A673 (cell line): Measurements from ENCODE around the gene TMEM235.

Source experiments
- EZH2 ChIP-seq: fragments of 200-600 bp; sonication (generic); IDR thresholded peaks from 2 replicates; pipeline ENCODE4 v1.6.1; 2017; ENCODE audit warnings: borderline replicate concordance, low read depth, mild to moderate bottlenecking, mixed read lengths, antibody characterized with exemption, low read length; ENCODE audit not compliant: poor library complexity, severe bottlenecking
- TF ChIP-seq, protein P1 (sequence below): fragments of 300-800, 200-600 bp; sonication (generic); conservative IDR thresholded peaks from 2 replicates; pipeline ENCODE4 v1.5.1; 2017; ENCODE audit warnings: low read depth, mild to moderate bottlenecking, antibody characterized with exemption, low read length, moderate library complexity, mixed read lengths

DNA sequence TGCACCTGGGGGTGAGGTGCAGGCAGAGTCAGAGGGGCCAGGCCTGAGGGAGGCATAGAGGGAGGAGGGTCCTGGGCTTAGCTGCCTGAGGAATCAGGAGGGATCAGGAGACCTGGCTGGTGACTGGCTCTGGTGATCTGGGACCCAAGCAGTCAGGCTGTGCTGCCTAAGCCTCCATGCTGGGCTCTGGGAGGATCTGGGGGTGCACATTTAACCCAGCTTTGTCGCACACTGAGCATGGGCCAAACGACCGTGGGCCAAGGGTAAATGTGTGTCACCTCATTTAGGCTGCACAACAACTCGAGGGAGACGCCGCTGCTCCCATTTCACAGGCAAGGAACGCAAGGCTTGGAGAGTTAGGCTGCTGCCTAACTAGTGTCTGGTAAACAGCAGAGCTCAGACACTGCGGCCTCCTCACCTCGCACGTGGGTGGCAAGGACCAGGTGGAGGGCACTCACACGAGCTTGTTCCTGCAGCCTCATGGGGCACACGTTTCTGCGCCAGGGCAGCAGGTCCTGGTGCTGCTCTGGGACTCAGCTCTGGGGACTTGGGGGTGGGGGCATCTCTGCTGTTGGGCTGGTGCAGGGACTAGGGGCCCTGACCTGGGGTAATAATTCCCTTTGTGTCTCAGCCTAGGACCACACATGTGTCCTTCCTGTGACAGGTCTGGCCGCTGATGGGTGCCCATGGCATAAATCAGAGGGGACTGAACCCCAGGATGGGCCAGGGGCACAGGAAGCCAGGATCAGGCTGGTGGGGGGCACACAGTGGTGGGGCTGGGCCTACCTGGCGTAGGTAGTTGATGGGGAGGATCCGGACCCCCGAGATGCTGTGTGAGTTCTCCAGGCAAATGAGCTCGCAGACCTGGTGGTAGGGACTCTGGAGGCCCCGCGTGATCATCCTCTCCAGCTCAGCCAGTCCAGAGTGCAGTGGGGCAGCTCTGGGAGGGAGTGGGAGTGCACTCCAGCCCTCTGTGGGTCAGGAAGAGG lies 18.7 kb downstream of the TMEM235 start:
- TF ChIP-seq, protein P1, sequence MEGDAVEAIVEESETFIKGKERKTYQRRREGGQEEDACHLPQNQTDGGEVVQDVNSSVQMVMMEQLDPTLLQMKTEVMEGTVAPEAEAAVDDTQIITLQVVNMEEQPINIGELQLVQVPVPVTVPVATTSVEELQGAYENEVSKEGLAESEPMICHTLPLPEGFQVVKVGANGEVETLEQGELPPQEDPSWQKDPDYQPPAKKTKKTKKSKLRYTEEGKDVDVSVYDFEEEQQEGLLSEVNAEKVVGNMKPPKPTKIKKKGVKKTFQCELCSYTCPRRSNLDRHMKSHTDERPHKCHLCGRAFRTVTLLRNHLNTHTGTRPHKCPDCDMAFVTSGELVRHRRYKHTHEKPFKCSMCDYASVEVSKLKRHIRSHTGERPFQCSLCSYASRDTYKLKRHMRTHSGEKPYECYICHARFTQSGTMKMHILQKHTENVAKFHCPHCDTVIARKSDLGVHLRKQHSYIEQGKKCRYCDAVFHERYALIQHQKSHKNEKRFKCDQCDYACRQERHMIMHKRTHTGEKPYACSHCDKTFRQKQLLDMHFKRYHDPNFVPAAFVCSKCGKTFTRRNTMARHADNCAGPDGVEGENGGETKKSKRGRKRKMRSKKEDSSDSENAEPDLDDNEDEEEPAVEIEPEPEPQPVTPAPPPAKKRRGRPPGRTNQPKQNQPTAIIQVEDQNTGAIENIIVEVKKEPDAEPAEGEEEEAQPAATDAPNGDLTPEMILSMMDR, result no peak
- no peak for TF ChIP-seq EZH2
